ENCODE results near the gene CREB5. TPM values are rescaled to one million over a fixed set of nuclear protein-coding genes. Genes with fewer than 3 reads are reported as not detected.

CREB5 gene
- total and polyA plus RNA-seq, 2 of the 13 experiments (the other 11 are each of a cell fraction or from before 2014, with no cell fraction given) = 0.38 to 0.71 TPM

DNA sequence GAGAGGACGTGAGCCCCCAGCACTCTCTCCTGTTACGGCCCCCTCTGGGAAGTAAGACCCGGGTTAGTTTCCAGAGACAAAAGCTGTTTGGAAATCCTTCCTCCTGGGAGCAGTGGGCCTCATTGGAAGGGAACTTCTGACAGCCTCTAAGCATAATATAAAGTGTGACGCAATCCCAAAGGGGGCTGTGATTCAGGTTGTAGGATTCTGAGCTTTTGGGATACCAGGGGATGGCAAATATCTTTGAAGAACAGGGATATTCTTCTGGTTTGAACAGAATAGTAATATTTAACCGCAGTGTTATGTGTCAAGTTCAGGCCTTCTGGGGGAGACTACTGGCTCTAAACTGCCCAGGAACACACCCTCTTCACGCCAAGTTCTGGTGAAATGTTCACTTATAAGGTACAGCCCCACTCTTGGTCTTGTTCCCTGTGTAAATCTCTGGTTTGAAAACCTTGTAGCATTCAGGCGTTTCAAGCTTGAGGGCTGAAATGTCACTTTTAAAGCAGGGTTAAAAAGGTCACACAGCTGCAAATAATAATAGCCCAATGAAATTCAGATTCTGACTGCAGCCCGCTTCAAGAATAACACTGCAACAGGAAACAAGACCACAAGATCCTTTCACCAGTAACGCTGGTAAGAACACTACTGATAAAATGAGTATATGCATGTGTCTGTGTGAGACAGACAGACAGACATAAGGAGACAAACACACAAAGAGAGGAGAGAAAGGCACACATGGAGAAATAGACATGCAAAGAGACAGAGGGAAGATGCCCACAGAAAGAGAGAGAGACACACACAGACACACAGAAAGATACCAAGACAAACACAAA is 69.0 kb downstream of the CREB5 start:
- no TSS peak for BruUV-seq (replicated peaks)
- no peak overlapping the region for H3K27ac ChIP-seq (ENCODE audit: extremely low read length, insufficient read depth, low read length)

DNA sequence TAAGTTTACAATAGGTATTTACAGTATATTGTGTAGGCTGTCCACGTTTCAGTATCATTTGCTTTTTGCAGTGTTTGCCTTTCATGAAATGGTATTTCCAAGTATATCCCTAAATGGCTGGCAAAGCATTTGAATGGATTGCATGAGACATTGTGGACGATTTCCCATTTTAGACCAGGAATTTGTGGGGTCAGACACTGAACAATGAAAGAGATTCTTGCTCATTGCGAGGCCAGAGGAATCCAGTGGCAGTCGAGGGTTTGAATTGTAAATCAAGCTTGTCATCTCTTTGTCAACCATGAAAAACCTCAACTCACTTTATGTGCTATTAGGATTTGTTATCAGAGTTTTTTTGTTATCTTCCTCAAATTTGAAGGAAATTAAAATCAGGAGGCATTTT is 70.8 kb downstream of the CREB5 start:
- H3K27me3 ChIP-seq (ENCODE audit: control insufficient read depth in 1 of 2, insufficient read depth in 2 of 2, low read length in 2 of 2) = peaks cover 0 to 1% of the 10 kb centered on the region in 2 experiments; a peak in 1 of 5 replicates
- no peaks in the 10 kb centered on the region for H3K4me1 ChIP-seq (ENCODE audit: insufficient read depth, low read length)
- no peaks in the 10 kb centered on the region for H4K20me1 ChIP-seq (ENCODE audit: insufficient read depth, low read length)
- H3K27ac ChIP-seq (ENCODE audit: extremely low read length, insufficient read depth, low read length) = no peak overlapping the region
- H3K9me3 ChIP-seq (ENCODE audit: low read length) = no peaks in the 10 kb centered on the region
- intact Hi-C loops (cut with micrococcal nuclease; ENCODE audit: unreplicated experiment) = no loop called here
- CTCF ChIA-PET (ENCODE audit: low intra/inter-chr PET ratio, low total read pairs) = no interaction called here
- FAIRE-seq (no peak), DNase-seq (ENCODE audit: low spot score) (no peak), ATAC-seq (no peak)
- no peak overlapping the region for H3K9ac ChIP-seq (ENCODE audit: insufficient read depth, low read depth, low read length)
- no peaks in the 10 kb centered on the region for H3K79me2 ChIP-seq (ENCODE audit: insufficient read depth, low read length)
- in situ Hi-C loops (cut with HindIII; ENCODE audit: extremely low pct_ligation_motif_present, low pct_unique_long_range_greater_than_20kb) = no loop called here
- no peak overlapping the region for H2AFZ ChIP-seq (ENCODE audit: low read length)
- POLR2A ChIA-PET = no interaction called here
- 2% methylated on average over 4 of the region's 4 CpGs for WGBS (ENCODE audit: low lambda C conversion rate)
- H3K36me3 ChIP-seq (replicated peaks in 1 of 2; ENCODE audit: control insufficient read depth in 1 of 2, insufficient read depth in 2 of 2, low read length in 2 of 2) = no peaks in the 10 kb centered on the region
- TF ChIP-seq, protein P1, sequence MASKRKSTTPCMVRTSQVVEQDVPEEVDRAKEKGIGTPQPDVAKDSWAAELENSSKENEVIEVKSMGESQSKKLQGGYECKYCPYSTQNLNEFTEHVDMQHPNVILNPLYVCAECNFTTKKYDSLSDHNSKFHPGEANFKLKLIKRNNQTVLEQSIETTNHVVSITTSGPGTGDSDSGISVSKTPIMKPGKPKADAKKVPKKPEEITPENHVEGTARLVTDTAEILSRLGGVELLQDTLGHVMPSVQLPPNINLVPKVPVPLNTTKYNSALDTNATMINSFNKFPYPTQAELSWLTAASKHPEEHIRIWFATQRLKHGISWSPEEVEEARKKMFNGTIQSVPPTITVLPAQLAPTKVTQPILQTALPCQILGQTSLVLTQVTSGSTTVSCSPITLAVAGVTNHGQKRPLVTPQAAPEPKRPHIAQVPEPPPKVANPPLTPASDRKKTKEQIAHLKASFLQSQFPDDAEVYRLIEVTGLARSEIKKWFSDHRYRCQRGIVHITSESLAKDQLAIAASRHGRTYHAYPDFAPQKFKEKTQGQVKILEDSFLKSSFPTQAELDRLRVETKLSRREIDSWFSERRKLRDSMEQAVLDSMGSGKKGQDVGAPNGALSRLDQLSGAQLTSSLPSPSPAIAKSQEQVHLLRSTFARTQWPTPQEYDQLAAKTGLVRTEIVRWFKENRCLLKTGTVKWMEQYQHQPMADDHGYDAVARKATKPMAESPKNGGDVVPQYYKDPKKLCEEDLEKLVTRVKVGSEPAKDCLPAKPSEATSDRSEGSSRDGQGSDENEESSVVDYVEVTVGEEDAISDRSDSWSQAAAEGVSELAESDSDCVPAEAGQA (IDR thresholded peaks at IDR 0.05; ENCODE audit: low read depth) = no peak
- TF ChIP-seq, protein P1 (CRISPR knock-in tag; IDR thresholded peaks at IDR 0.05; ENCODE audit: borderline replicate concordance) = no peak
- no peak overlapping the region for H3K4me2 ChIP-seq (ENCODE audit: low read depth, low read length)
- no TSS peak for BruUV-seq (replicated peaks)
- H3K4me3 ChIP-seq (replicated peaks in 1 of 3; ENCODE audit: insufficient read depth in 1 of 3, low read depth in 2 of 3, low read length in 3 of 3) = no peak overlapping the region

More for the DNA sequence above, 69.0 kb downstream of the CREB5 start:
- no peaks in the 10 kb centered on the region; a peak in 1 of 5 replicates for H3K27me3 ChIP-seq (ENCODE audit: control insufficient read depth in 1 of 2, insufficient read depth in 2 of 2, low read length in 2 of 2)
- no peak overlapping the region for H2AFZ ChIP-seq (ENCODE audit: low read length)
- no peak overlapping the region for H3K4me2 ChIP-seq (ENCODE audit: low read depth, low read length)
- H3K4me3 ChIP-seq (replicated peaks in 1 of 3; ENCODE audit: insufficient read depth in 1 of 3, low read depth in 2 of 3, low read length in 3 of 3) = no peak overlapping the region
- TF ChIP-seq CEBPB (IDR thresholded peaks at IDR 0.05; ENCODE audit: borderline replicate concordance, low read depth, low read length) = peak; percentile 55; the same call in 1 of the 2 replicates
- no peak for TF ChIP-seq MEIS1 (CRISPR knock-in tag; IDR thresholded peaks at IDR 0.05; ENCODE audit: borderline replicate concordance)
- DNase-seq (ENCODE audit: low spot score) (no peak), ATAC-seq (no peak), FAIRE-seq (no peak)
- H3K36me3 ChIP-seq (replicated peaks in 1 of 2; ENCODE audit: control insufficient read depth in 1 of 2, insufficient read depth in 2 of 2, low read length in 2 of 2) = no peaks in the 10 kb centered on the region
- no peaks in the 10 kb centered on the region for H3K9me3 ChIP-seq (ENCODE audit: low read length)
- no peak overlapping the region for H3K9ac ChIP-seq (ENCODE audit: insufficient read depth, low read depth, low read length)
- no peaks in the 10 kb centered on the region for H4K20me1 ChIP-seq (ENCODE audit: insufficient read depth, low read length)
- in situ Hi-C loops (cut with HindIII; ENCODE audit: extremely low pct_ligation_motif_present, low pct_unique_long_range_greater_than_20kb) (no loop called here), intact Hi-C loops (cut with micrococcal nuclease; ENCODE audit: unreplicated experiment) (no loop called here)
- H3K79me2 ChIP-seq (ENCODE audit: insufficient read depth, low read length) = no peaks in the 10 kb centered on the region
- ChIA-PET CTCF (ENCODE audit: low intra/inter-chr PET ratio, low total read pairs) (no interaction called here), POLR2A (no interaction called here)
- H3K4me1 ChIP-seq (ENCODE audit: insufficient read depth, low read length) = no peaks in the 10 kb centered on the region
- 29% methylated on average over 9 of the region's 9 CpGs for WGBS (ENCODE audit: low lambda C conversion rate)
